ENCODE measurements around the gene SLC16A2.

The SLC16A2 gene

GRCh38 chrX:74421036-74421739, at the start of gene SLC16A2:
TSS of gene SLC16A2 (plus strand) at chrX:74421493. CDS start at chrX:74421638, 145 bp downstream.
- no peak for DNase-seq (ENCODE audit: low read depth in 2 of 2)

GRCh38 chrX:74372272-74372671, 49.0 kb upstream of the SLC16A2 start:
- no peak for DNase-seq (ENCODE audit: low read depth in 2 of 2)

- no peak for DNase-seq (ENCODE audit: low read depth in 2 of 2)
These were observed 44.0 kb upstream of the SLC16A2 start for GRCh38 chrX:74377282-74377681.

- peak; percentile 0 to 17 for DNase-seq (ENCODE audit: low read depth in 2 of 2)
These were observed 38.7 kb upstream of the SLC16A2 start for GRCh38 chrX:74382613-74383012.

- no peak for DNase-seq (ENCODE audit: low read depth in 2 of 2)
These were observed 37.7 kb upstream of the SLC16A2 start for GRCh38 chrX:74383611-74384010.

- no peak for DNase-seq (ENCODE audit: low read depth in 2 of 2)
These were observed 32.1 kb upstream of the SLC16A2 start for GRCh38 chrX:74389016-74389722.

- no peak for DNase-seq (ENCODE audit: low read depth in 2 of 2)
These were observed 25.7 kb upstream of the SLC16A2 start for GRCh38 chrX:74395556-74395955.

- DNase-seq (ENCODE audit: low read depth in 2 of 2): no peak
These were observed 15.3 kb upstream of the SLC16A2 start for GRCh38 chrX:74405973-74406489.

GRCh38 chrX:74408304-74408703, 13.0 kb upstream of the SLC16A2 start:
- no peak for DNase-seq (ENCODE audit: low read depth in 2 of 2)

- DNase-seq (ENCODE audit: low read depth in 2 of 2): no peak
These were observed 1.5 kb upstream of the SLC16A2 start for GRCh38 chrX:74419864-74420195.

GRCh38 chrX:74420196-74421035, 877 bp upstream of the SLC16A2 start:
- DNase-seq (ENCODE audit: low read depth in 2 of 2): no peak

- DNase-seq (ENCODE audit: low read depth in 2 of 2): no peak
These were observed 553 bp downstream of the SLC16A2 start for GRCh38 chrX:74421740-74422352.

- no peak for DNase-seq (ENCODE audit: low read depth in 2 of 2)
These were observed 1.4 kb downstream of the SLC16A2 start for GRCh38 chrX:74422576-74423288.

GRCh38 chrX:74423289-74423998, 2.2 kb downstream of the SLC16A2 start:
- no peak for DNase-seq (ENCODE audit: low read depth in 2 of 2)

- DNase-seq (ENCODE audit: low read depth in 2 of 2): no peak
These were observed 4.8 kb downstream of the SLC16A2 start for GRCh38 chrX:74426071-74426470.

GRCh38 chrX:74426615-74427014, 5.3 kb downstream of the SLC16A2 start:
- no peak for DNase-seq (ENCODE audit: low read depth in 2 of 2)

GRCh38 chrX:74431797-74432196, 10.5 kb downstream of the SLC16A2 start:
- DNase-seq (ENCODE audit: low read depth in 2 of 2): no peak

GRCh38 chrX:74434336-74434735, 13.0 kb downstream of the SLC16A2 start:
- no peak for DNase-seq (ENCODE audit: low read depth in 2 of 2)

- DNase-seq (ENCODE audit: low read depth in 2 of 2): no peak
These were observed 16.2 kb downstream of the SLC16A2 start for GRCh38 chrX:74437530-74437929.

- no peak for DNase-seq (ENCODE audit: low read depth in 2 of 2)
These were observed 17.5 kb downstream of the SLC16A2 start for GRCh38 chrX:74438764-74439163.

GRCh38 chrX:74445099-74445498, 23.8 kb downstream of the SLC16A2 start:
- no peak for DNase-seq (ENCODE audit: low read depth in 2 of 2)
